SU-DHL-6 (cell line): ENCODE data around the gene PLA2G2C.

Experiments used
- CTCF ChIP-seq: fragments of 200-600 bp; sonication (generic); IDR thresholded peaks from one replicate; pipeline ENCODE4 v1.5.1; 2017; ENCODE audit warnings: antibody characterized with exemption, mild to moderate bottlenecking, low read length, moderate library complexity; ENCODE audit not compliant: insufficient read depth, poor library complexity, severe bottlenecking
- EZH2phosphoT487 ChIP-seq: fragments of 200-600 bp; sonication (generic), shearing (Covaris generic); conservative IDR thresholded peaks from 2 replicates; pipeline ENCODE4 v1.6.1; 2018; ENCODE audit warnings: mild to moderate bottlenecking, antibody characterized with exemption, low read length, moderate library complexity, mixed read lengths

- TF ChIP-seq CTCF (no peak), EZH2phosphoT487 (no peak)
Observed at GRCh38 chr1:20183616-20184271, 2.6 kb downstream of the PLA2G2C start.
